GM18951 (cell line): ENCODE results near the gene ALG8.
A peak's percentile ranks its signal among the peaks of the same experiment; 100 is the strongest.
"Not testable (repeated sequence)": the region's sequence is repeated elsewhere in the genome, so short reads cannot be mapped to it uniquely, and the experiment has no call there.

Source experiments
- POLR2A ChIP-seq: IDR thresholded peaks from 4 replicates; pipeline ENCODE4 v1.6.1; 2011; ENCODE audit warnings: mild to moderate bottlenecking; ENCODE audit not compliant: insufficient read length, insufficient read depth; ENCODE audit errors: extremely low read depth
- in situ Hi-C: fragments of 300-500 bp; cut with MboI; formaldehyde crosslinking; loops from one replicate; pipeline ENCODE4 v1.12.0; 2022; ENCODE audit warnings: low sequenced_read_pairs, mixed read lengths, inconsistent platforms; ENCODE audit not compliant: unreplicated experiment

Gene ALG8

GRCh38 chr11:78080818-78081495 is 58.5 kb downstream of the ALG8 start:
- in situ Hi-C loops: no loop called here
- TF ChIP-seq POLR2A: no peak

GRCh38 chr11:78080084-78080817 is 59.2 kb downstream of the ALG8 start:
- TF ChIP-seq POLR2A: no peak
- in situ Hi-C loops: no loop called here

DNA sequence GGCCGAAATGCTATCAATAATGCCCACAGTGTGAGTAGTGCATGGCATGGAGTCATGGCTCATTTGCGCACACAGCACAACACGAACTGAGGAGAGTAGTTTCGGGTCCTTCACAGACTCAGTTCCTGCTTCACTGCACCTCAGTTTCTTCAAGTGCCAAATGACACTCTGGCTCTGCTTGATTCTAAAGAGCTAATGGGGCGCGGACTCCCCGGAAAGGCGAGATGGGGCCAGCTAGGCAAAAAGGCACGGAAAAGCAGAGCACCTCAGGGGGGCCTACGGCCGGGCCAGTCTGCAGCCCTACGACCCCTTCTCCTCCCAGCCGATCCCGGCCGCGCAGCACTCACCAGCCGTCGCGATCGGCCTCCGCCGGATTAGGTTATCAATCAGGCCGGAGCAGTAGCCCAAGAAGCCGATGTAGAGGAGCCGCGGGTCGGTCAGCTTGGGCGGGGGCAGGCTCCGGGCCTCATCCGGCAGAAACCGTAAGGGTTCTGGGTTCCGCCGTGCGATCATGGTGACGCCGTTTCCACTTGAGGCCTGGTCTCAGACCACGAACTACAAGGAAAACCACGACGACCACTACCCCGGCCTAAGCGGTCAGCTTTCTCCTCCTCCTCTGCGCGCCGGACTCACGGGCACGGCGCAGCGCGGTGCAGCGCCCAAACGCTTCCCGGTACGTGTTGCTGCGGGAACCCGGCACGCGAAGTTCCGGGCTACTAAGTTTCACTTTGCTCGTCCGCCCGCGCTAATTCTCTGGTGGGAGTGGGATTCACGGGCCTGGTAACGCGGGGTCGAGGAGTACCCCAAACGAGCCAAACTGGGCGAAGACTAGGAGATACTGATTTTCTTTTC is 60.0 kb downstream of the ALG8 start, which contains the start of gene NDUFC2:
TSS of gene NDUFC2 (minus strand) at position 631 of the 852 bp plus-strand sequence. CDS start at position 513, 118 bp downstream.
- in situ Hi-C loops: no loop called here

GRCh38 chr11:78078218-78079167 is 60.9 kb downstream of the ALG8 start:
- no peak for TF ChIP-seq POLR2A
- in situ Hi-C loops: no loop called here

More for the DNA sequence above, 60.0 kb downstream of the ALG8 start, which contains the start of gene NDUFC2:
- peak; percentile 84 for TF ChIP-seq POLR2A

GRCh38 chr11:78077592-78077991 is 61.8 kb downstream of the ALG8 start:
- in situ Hi-C loops: not testable (repeated sequence)

DNA sequence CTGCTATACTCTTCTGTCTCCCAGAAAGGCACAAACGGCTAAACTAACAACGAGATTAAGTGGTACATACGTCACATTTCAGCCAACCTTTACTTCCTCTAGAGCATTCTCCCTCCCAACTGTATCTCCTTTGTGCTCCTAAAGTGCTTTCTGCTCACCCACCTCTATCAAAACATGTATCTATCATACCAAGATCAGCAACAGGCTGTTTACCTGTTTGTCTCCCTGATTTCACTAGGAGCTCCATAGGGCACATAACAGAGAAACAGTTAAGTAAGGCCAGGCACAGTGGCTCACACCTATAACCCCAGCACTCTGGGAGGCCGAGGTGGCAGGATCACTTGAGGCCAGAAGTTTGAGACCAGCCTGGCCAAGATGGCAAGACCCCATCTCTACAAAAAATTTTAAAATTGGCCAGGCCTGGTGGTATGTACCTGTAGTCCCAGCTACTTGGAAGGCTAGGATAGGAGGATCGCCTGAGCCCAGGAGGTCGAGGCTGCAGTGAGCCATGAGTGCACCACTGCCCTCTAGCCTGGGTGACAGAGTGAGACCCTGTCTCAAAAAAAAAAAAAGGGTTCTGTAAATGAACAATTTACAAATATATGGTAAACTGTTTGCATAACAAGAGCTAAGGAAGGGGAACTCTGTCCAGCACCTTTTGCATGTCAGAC is 62.6 kb downstream of the ALG8 start:
- no peak for TF ChIP-seq POLR2A
- in situ Hi-C loops: no loop called here

DNA sequence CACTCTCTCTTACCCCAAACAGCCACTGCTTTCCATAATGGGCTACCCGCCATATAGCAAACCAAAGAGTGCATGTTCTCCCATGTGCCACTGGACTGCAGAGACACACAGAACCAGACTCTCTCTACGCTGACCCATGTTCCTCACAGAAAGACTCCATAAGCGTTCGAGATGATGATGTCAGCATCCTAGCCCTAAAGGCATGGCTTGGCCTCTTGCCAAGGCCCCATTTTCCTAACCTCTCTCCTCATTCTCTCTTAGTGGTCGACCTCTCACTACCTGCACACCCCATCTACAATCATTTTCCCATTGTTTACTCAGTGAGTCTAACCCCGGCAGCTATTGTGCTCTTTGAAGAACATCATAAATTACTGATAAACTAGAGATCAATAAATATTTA is 64.7 kb downstream of the ALG8 start:
- in situ Hi-C loops: no loop called here
- TF ChIP-seq POLR2A: no peak

- no peak for TF ChIP-seq POLR2A
- in situ Hi-C loops: no loop called here
Observed at GRCh38 chr11:78072455-78072854, 67.0 kb downstream of the ALG8 start.

DNA sequence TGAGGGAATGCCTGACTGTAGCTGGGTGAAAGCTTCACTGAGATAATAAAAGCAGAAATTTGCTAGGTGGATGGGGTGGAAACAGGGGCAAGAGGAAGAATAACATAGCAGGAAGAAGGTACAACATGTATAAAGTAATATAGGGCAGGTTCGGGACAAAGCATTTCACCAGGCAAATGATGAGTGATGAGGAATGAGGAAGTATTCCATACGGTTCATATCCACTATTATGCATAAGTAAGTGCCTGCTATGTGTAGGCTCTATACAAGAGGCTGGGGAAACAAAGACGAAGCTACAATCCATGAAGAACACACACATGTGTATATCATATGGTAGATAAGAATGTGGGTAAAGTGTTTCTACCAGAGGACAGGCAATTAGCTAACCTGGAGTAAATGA is 67.7 kb downstream of the ALG8 start:
- no peak for TF ChIP-seq POLR2A
- in situ Hi-C loops: no loop called here

DNA sequence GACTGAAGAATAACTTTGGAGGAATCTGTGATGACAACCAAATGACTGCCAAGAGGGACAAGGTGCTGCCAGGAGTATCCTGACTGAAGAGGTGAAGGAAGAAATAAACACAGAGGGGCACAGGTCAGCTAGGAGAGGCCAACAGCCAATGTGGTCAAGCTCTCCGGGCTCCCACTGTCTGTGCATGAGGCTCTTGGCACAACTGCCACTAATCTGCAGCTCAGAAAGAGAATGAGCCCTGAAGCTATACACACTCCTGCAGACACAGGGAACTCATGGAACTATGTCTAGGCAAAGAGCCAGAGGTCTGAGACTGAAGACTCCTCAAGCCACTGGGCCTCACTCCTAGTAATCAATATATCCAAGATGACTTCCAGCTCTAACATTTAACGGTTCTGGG is 68.8 kb downstream of the ALG8 start:
- TF ChIP-seq POLR2A: no peak
- in situ Hi-C loops: no loop called here

- TF ChIP-seq POLR2A: no peak
- in situ Hi-C loops: no loop called here
Observed at GRCh38 chr11:78069465-78069864, 70.0 kb downstream of the ALG8 start.

DNA sequence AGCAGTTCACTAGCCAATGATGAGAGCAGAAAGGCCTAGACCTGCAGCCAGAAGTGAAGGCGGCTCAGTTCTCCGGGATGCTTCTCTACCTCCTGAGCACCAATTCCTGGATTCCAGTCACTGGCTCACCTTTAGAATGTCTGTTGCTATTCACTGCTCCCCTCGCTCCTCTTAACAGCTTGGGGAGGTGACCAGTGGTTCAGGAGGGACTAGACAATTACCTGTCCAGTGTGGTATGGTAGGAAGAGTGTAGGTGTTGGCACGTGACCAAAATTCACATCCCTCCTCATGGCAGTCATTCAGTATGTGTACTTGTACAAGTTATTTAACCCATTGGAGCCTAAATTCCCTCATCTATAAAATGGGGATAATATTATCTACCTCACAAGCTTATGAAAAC is 71.7 kb downstream of the ALG8 start:
- in situ Hi-C loops: no loop called here
- no peak for TF ChIP-seq POLR2A
